ENCODE data around the gene NBDY. TPM values are rescaled to one million over a fixed set of nuclear protein-coding genes. Genes with fewer than 3 reads are reported as not detected.

Gene NBDY
- total RNA-seq, 4 donors from 2014 or later, result 6.1 to 21.6 (median 17.3) TPM

- no peak for DNase-seq (ENCODE audit: low spot score in 2 of 2)
- no peaks in the 10 kb centered on the region for H3K36me3 ChIP-seq
- H3K4me3 ChIP-seq, result no peak overlapping the region
- 30 to 58% methylated on average over 2 of the region's 2 CpGs for WGBS, 2 donors
- no peaks in the 10 kb centered on the region for H3K4me1 ChIP-seq
- peak overlapping the region in 2 of 4 donors; percentile 69 to 87 for H3K27ac ChIP-seq
- no peak for TF ChIP-seq POLR2A (IDR thresholded peaks at IDR 0.05)
- no peak for TF ChIP-seq EP300 (IDR thresholded peaks at IDR 0.05)
- TF ChIP-seq, protein P1, sequence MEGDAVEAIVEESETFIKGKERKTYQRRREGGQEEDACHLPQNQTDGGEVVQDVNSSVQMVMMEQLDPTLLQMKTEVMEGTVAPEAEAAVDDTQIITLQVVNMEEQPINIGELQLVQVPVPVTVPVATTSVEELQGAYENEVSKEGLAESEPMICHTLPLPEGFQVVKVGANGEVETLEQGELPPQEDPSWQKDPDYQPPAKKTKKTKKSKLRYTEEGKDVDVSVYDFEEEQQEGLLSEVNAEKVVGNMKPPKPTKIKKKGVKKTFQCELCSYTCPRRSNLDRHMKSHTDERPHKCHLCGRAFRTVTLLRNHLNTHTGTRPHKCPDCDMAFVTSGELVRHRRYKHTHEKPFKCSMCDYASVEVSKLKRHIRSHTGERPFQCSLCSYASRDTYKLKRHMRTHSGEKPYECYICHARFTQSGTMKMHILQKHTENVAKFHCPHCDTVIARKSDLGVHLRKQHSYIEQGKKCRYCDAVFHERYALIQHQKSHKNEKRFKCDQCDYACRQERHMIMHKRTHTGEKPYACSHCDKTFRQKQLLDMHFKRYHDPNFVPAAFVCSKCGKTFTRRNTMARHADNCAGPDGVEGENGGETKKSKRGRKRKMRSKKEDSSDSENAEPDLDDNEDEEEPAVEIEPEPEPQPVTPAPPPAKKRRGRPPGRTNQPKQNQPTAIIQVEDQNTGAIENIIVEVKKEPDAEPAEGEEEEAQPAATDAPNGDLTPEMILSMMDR (IDR thresholded peaks at IDR 0.05), result no peak
- H3K27me3 ChIP-seq, result no peaks in the 10 kb centered on the region
- H3K9me3 ChIP-seq, result no peaks in the 10 kb centered on the region
These were observed 53.3 kb downstream of the NBDY start for GRCh38 chrX:56782352-56782751.

- Histone ChIP-seq H3K27ac (peak overlapping the region in 2 of 4 donors; percentile 69 to 87), H3K36me3 (no peaks in the 10 kb centered on the region), H3K4me3 (peak overlapping the region in 2 of 4 donors; percentile 5 to 27), H3K4me1 (no peaks in the 10 kb centered on the region), H3K27me3 (no peaks in the 10 kb centered on the region), H3K9me3 (no peaks in the 10 kb centered on the region)
- no peak for DNase-seq (ENCODE audit: low spot score in 2 of 2)
- TF ChIP-seq POLR2A (IDR thresholded peaks at IDR 0.05) (no peak), EP300 (IDR thresholded peaks at IDR 0.05) (no peak)
- TF ChIP-seq, protein P1 (IDR thresholded peaks at IDR 0.05), result no peak
- WGBS, 2 donors, result 67 to 98% methylated on average over 7 to 15 of the region's 17 CpGs
These were observed 53.9 kb downstream of the NBDY start for GRCh38 chrX:56782791-56783449.

- DNase-seq (ENCODE audit: low spot score in 2 of 2), result no peak
- 56 to 95% methylated on average over 7 to 12 of the region's 12 CpGs for WGBS, 2 donors
- H3K4me3 ChIP-seq, result peak overlapping the region in 2 of 4 donors; percentile 5 to 27
- peak overlapping the region in 2 of 4 donors; percentile 69 to 87 for H3K27ac ChIP-seq
- TF ChIP-seq POLR2A (IDR thresholded peaks at IDR 0.05), result no peak
- TF ChIP-seq, protein P1 (IDR thresholded peaks at IDR 0.05), result peak in 4 of 5 experiments; percentile 38 to 77 (median 60)
- no peaks in the 10 kb centered on the region for H3K36me3 ChIP-seq
- H3K9me3 ChIP-seq, result no peaks in the 10 kb centered on the region
- no peaks in the 10 kb centered on the region for H3K27me3 ChIP-seq
- no peaks in the 10 kb centered on the region for H3K4me1 ChIP-seq
These were observed 54.4 kb downstream of the NBDY start for GRCh38 chrX:56783450-56783831.

- Histone ChIP-seq H3K9me3 (no peaks in the 10 kb centered on the region), H3K4me1 (peaks cover 0 to 6% (median 0%) of the 10 kb centered on the region in 4 donors), H3K27me3 (no peaks in the 10 kb centered on the region), H3K36me3 (no peaks in the 10 kb centered on the region), H3K4me3 (peak overlapping the region in 1 of 4 donors; percentile 27), H3K27ac (no peak overlapping the region)
- 74 to 91% methylated on average over 9 of the region's 9 CpGs for WGBS, 2 donors
- DNase-seq (ENCODE audit: low spot score in 2 of 2), result no peak
- TF ChIP-seq, protein P1 (IDR thresholded peaks at IDR 0.05), result no peak
- no peak for TF ChIP-seq POLR2A (IDR thresholded peaks at IDR 0.05)
- no peak for TF ChIP-seq EP300 (IDR thresholded peaks at IDR 0.05)
These were observed 55.1 kb downstream of the NBDY start for GRCh38 chrX:56783996-56784620.

DNA sequence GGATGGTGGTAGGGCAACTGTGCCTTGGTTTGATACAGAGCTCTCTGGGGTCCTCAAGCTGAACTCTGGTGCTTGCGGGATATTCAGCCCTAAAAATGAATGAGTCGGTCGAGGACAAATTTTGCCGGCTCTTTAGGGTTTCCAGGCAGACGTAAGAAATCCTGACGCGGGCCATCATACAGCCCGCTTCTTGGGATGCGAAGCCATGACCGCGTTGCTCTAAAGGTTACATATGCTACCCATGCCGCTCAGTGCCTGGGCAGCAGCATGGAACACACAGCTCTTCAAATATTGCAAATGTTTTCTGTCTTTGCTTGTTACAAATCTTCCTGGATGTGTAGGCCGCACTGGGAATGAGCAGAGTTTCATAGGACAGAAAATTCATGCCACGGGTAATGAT lies 55.6 kb downstream of the NBDY start:
- Histone ChIP-seq H3K4me3 (no peak overlapping the region), H3K27me3 (no peaks in the 10 kb centered on the region), H3K9me3 (no peaks in the 10 kb centered on the region), H3K36me3 (no peaks in the 10 kb centered on the region), H3K27ac (no peak overlapping the region), H3K4me1 (peaks cover 0 to 11% (median 0%) of the 10 kb centered on the region in 4 donors)
- 95 to 97% methylated on average over 13 to 14 of the region's 14 CpGs for WGBS, 2 donors
- TF ChIP-seq, protein P1 (IDR thresholded peaks at IDR 0.05), result no peak
- TF ChIP-seq POLR2A (IDR thresholded peaks at IDR 0.05) (no peak), EP300 (IDR thresholded peaks at IDR 0.05) (no peak)
- no peak for DNase-seq (ENCODE audit: low spot score in 2 of 2)
